Loucy (cell line): Measurements from ENCODE around the gene CLCN5.

Source experiments
- EZH2phosphoT487 ChIP-seq: fragments of 200-600 bp; IDR thresholded peaks from 2 replicates; pipeline ENCODE4 v1.6.1; 2018; ENCODE audit warnings: antibody characterized with exemption, mild to moderate bottlenecking, moderate library complexity, borderline replicate concordance
- TF ChIP-seq, protein P1 (sequence below): fragments of 200-600 bp; sonication (generic); conservative IDR thresholded peaks from 2 replicates; pipeline ENCODE4 v1.5.1; 2014; ENCODE audit warnings: mild to moderate bottlenecking, antibody characterized with exemption, low read length

DNA sequence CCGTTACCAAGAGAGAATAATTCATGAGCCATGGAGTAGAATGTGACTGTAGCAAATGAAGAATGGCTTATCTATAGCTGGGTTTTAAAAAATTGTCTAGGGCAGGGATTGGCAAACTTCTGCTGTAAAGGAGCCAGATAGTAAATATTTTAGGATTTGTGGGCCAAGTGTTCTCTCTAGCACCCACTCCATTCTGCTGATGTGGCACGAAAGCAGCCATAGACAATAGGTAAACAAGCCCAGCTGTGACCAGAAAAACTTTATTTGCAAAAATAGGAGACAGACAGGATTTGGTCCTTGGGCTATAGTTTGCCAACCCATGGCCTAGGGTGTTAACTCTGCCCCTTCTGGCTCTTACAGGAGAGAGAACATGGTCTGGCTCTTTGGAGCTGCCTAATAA, 151.2 kb downstream of the CLCN5 start:
- TF ChIP-seq, protein P1, sequence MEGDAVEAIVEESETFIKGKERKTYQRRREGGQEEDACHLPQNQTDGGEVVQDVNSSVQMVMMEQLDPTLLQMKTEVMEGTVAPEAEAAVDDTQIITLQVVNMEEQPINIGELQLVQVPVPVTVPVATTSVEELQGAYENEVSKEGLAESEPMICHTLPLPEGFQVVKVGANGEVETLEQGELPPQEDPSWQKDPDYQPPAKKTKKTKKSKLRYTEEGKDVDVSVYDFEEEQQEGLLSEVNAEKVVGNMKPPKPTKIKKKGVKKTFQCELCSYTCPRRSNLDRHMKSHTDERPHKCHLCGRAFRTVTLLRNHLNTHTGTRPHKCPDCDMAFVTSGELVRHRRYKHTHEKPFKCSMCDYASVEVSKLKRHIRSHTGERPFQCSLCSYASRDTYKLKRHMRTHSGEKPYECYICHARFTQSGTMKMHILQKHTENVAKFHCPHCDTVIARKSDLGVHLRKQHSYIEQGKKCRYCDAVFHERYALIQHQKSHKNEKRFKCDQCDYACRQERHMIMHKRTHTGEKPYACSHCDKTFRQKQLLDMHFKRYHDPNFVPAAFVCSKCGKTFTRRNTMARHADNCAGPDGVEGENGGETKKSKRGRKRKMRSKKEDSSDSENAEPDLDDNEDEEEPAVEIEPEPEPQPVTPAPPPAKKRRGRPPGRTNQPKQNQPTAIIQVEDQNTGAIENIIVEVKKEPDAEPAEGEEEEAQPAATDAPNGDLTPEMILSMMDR: no peak
- TF ChIP-seq EZH2phosphoT487: no peak
